PC-3 (cell line): Measurements from ENCODE around the gene CDC42BPB. TPM values are rescaled to one million over a fixed set of nuclear protein-coding genes. Genes with fewer than 3 reads are reported as not detected.
A peak's percentile ranks its signal among the peaks of the same experiment; 100 is the strongest.

ENCODE experiments used
- ATAC-seq: fragments of 200-7000 bp; cut with Tn5 transposase; 2 replicates; pipeline ENCODE4 v1.9.1; 2020; ENCODE audit warnings: mild to moderate bottlenecking, moderate library complexity
- BruUV-seq: library from RNA; stranded (reverse); fragments of 400-500 nt; replicated peaks from 2 replicates; lab custom pipeline; 2021; lab: Mats Ljungman, UMichigan
- CTCF ChIA-PET: fragments of 300-600 bp; sonication (Branson Sonifier 250); formaldehyde crosslinking; loops from one replicate; lab custom pipeline; 2022; ENCODE audit warnings: antibody characterized with exemption; lab: Charles Lee
- POLR2A ChIA-PET: fragments of 300-600 bp; sonication (Branson Sonifier 250); formaldehyde crosslinking; loops from one replicate; lab custom pipeline; 2022; ENCODE audit warnings: antibody characterized with exemption; ENCODE audit not compliant: unreplicated experiment; lab: Charles Lee
- DNase-seq: peaks from one replicate; pipeline ENCODE4 v3.0.0-alpha.2; 2015
- H2AFZ ChIP-seq: fragments of 300-600 bp; sonication (generic); 2 replicates; pipeline ENCODE4 v1.6.0; 2016; ENCODE audit warnings: antibody characterized with exemption, low read length
- H3F3A ChIP-seq: fragments of 300-600 bp; sonication (generic); one replicate; pipeline ENCODE4 v1.6.0; 2017; ENCODE audit warnings: antibody characterized with exemption, low read length, control low read depth, mild to moderate bottlenecking; ENCODE audit not compliant: unreplicated experiment
- H3K27ac ChIP-seq: fragments of 300-600 bp; sonication (generic); 2 replicates; pipeline ENCODE4 v1.5.1; 2016; ENCODE audit warnings: mild to moderate bottlenecking, low read length
- H3K27me3 ChIP-seq: fragments of 300-600 bp; sonication (generic); 2 replicates; pipeline ENCODE4 v1.6.1; 2016; ENCODE audit warnings: low read length, mixed read lengths
- H3K36me3 ChIP-seq: fragments of 300-600 bp; sonication (generic); 2 replicates; pipeline ENCODE4 v1.6.1; 2016; ENCODE audit warnings: low read depth, mixed run types, low read length, mixed read lengths
- H3K4me1 ChIP-seq: fragments of 300-600 bp; sonication (generic); 2 replicates; pipeline ENCODE4 v1.5.1; 2016; ENCODE audit warnings: low read length; ENCODE audit not compliant: insufficient read depth
- H3K4me2 ChIP-seq: fragments of 300-600 bp; sonication (generic); 2 replicates; pipeline ENCODE4 v1.6.0; 2016; ENCODE audit warnings: low read length
- H3K4me3 ChIP-seq: fragments of 300-600 bp; sonication (generic); 2 replicates; pipeline ENCODE4 v1.5.1; 2016; ENCODE audit warnings: mild to moderate bottlenecking, low read length, mixed read lengths
- H3K79me2 ChIP-seq: fragments of 300-600 bp; sonication (generic); 2 replicates; pipeline ENCODE4 v1.6.1; 2017; ENCODE audit warnings: low read length, mixed read lengths
- H3K9ac ChIP-seq: fragments of 300-600 bp; sonication (generic); 2 replicates; pipeline ENCODE4 v1.6.0; 2016; ENCODE audit warnings: mild to moderate bottlenecking, low read length
- H3K9me2 ChIP-seq: fragments of 300-600 bp; sonication (generic); replicated peaks from 2 replicates; pipeline ENCODE4 v1.6.1; 2016; ENCODE audit warnings: mixed run types, low read length, mixed read lengths
- H3K9me3 ChIP-seq: fragments of 300-600 bp; sonication (generic); 2 replicates; pipeline ENCODE4 v1.6.1; 2016; ENCODE audit warnings: low read length, mixed read lengths
- H4K20me1 ChIP-seq: fragments of 300-600 bp; sonication (generic); 2 replicates; pipeline ENCODE4 v1.6.1; 2016; ENCODE audit warnings: low read length, mixed read lengths
- EZH2 ChIP-seq: fragments of 300-600 bp; sonication (generic); IDR thresholded peaks from one replicate; pipeline ENCODE4 v1.6.1; 2017; ENCODE audit warnings: antibody characterized with exemption, mild to moderate bottlenecking, low read length; ENCODE audit not compliant: unreplicated experiment
- EZH2phosphoT487 ChIP-seq: fragments of 300-600 bp; sonication (generic); IDR thresholded peaks from 2 replicates; pipeline ENCODE4 v1.6.1; 2018; ENCODE audit warnings: mild to moderate bottlenecking, antibody characterized with exemption, low read length, borderline replicate concordance
- intact Hi-C: fragments of 100-400 bp; cut with micrococcal nuclease; formaldehyde crosslinking; loops from 2 replicates; pipeline ENCODE4 v1.9.0; 2023
- total RNA-seq: library from RNA; depleted of rRNA; stranded (reverse); fragments of >200 nt; gene quantifications from 2 replicates; pipeline ENCODE4 v1.2.3, GENCODE V29; 2014
- TF ChIP-seq, protein P1 (sequence below): fragments of 300-600 bp; sonication (generic); conservative IDR thresholded peaks from 2 replicates; pipeline ENCODE4 v1.5.1; 2017; ENCODE audit warnings: antibody characterized with exemption, low read depth, mild to moderate bottlenecking, low read length

The CDC42BPB gene
- total RNA-seq, 1 experiment from 2014 or later, result 73.0 TPM

DNA sequence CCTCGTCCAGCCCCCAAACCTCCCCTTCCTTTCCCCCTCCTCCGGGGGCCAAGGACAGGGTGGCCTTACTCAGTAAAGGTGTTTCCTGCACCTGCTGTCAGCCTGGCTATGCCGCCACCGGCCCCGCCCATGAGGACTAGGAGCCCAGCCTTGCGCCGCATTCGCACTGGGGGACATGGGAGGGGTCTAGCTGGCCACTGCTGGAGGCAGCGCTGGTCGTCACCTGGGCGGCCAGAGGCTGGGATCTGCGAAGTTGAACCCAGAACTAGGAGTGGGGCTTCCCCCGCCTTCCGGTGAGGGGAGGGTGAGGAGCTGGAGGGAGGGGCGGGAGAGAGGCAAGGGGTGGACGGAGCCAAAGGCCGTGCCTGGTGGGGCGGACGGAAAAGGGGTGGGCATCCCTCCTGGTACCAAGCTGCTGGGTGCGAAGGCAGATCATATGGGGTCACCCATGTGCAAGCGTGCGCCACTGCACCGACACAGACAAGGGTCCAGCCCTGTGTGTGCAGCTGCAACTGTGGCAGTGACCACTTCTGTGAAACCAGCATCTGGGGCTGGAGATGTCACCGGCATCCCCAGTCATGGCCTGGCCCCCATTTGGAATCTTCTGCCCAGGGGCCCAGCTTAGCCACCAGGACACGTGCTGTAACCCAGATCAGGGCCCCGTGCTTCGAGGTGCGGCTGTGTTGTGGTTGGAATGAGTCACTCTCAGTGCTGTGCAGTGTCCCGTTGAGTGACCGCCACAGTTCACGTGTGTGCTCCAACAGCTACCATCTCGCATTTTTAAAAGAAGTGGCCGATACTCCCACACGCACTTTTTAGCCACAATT lies 126.4 kb downstream of the CDC42BPB start:
- Histone ChIP-seq H3K9me3 (no peaks in the 10 kb centered on the region), H2AFZ (no peak overlapping the region), H3K4me3 (no peak overlapping the region), H3F3A (no peaks in the 10 kb centered on the region), H3K9me2 (no peaks in the 10 kb centered on the region), H3K27me3 (peaks cover 5% of the 10 kb centered on the region), H3K9ac (no peak overlapping the region), H3K4me1 (peaks cover 8% of the 10 kb centered on the region; the same call in 1 of the 2 replicates), H3K4me2 (peak overlapping the region; percentile 64), H3K27ac (no peak overlapping the region), H4K20me1 (no peaks in the 10 kb centered on the region), H3K79me2 (no peaks in the 10 kb centered on the region), H3K36me3 (no peaks in the 10 kb centered on the region; the same call in 1 of the 2 replicates)
- ChIA-PET POLR2A (no interaction called here), CTCF (no interaction called here)
- no peak for TF ChIP-seq EZH2phosphoT487
- TF ChIP-seq, protein P1, sequence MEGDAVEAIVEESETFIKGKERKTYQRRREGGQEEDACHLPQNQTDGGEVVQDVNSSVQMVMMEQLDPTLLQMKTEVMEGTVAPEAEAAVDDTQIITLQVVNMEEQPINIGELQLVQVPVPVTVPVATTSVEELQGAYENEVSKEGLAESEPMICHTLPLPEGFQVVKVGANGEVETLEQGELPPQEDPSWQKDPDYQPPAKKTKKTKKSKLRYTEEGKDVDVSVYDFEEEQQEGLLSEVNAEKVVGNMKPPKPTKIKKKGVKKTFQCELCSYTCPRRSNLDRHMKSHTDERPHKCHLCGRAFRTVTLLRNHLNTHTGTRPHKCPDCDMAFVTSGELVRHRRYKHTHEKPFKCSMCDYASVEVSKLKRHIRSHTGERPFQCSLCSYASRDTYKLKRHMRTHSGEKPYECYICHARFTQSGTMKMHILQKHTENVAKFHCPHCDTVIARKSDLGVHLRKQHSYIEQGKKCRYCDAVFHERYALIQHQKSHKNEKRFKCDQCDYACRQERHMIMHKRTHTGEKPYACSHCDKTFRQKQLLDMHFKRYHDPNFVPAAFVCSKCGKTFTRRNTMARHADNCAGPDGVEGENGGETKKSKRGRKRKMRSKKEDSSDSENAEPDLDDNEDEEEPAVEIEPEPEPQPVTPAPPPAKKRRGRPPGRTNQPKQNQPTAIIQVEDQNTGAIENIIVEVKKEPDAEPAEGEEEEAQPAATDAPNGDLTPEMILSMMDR, result no peak
- no peak for TF ChIP-seq EZH2
- peak; percentile 62 for DNase-seq
- peak; percentile 84 for ATAC-seq
- intact Hi-C loops, result no loop called here
- no TSS peak for BruUV-seq

DNA sequence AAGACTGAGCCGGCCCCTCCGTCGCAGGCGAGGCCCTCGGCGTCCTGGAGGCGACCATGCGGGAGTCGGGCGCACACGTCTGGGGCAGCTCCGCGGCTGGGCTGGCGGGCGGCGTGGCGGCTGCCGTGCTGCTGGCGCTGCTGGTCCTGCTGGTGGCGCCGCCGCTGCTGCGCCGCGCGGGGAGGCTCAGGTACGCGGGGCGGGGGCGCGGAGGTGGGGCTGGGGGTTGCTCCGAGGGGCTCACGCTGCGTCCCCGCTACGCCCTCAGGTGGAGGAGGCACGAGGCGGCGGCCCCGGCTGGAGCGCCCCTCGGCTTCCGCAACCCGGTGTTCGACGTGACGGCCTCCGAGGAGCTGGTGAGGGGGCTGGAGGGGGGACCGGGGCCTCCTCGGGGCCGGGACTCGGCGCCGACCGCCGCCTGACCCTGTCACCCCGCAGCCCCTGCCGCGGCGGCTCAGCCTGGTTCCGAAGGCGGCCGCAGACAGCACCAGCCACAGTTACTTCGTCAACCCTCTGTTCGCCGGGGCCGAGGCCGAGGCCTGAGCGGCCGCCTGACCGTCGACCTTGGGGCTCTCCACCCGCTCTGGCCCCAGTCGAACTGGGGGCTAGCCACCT lies 127.1 kb downstream of the CDC42BPB start:
- peak overlapping the region; percentile 64 for H3K4me2 ChIP-seq

More for the DNA sequence above, 127.1 kb downstream of the CDC42BPB start:
- intact Hi-C loops, result no loop called here
- DNase-seq (no peak), ATAC-seq (peak; percentile 33)
- no peak overlapping the region for H3K27ac ChIP-seq
- H2AFZ ChIP-seq, result peak overlapping the region; percentile 22; the same call in 1 of the 2 replicates
- no peak overlapping the region for H3K9ac ChIP-seq
- peaks cover 5% of the 10 kb centered on the region for H3K27me3 ChIP-seq
- TF ChIP-seq, protein P1, result no peak
- TF ChIP-seq EZH2phosphoT487, result no peak
- no peak for TF ChIP-seq EZH2
- peaks cover 8% of the 10 kb centered on the region; the same call in 1 of the 2 replicates for H3K4me1 ChIP-seq
- POLR2A ChIA-PET, result no interaction called here
- no TSS peak for BruUV-seq
- no peaks in the 10 kb centered on the region for H3K9me2 ChIP-seq
- H4K20me1 ChIP-seq, result no peaks in the 10 kb centered on the region
- H3K9me3 ChIP-seq, result no peaks in the 10 kb centered on the region
- no peaks in the 10 kb centered on the region; the same call in 1 of the 2 replicates for H3K36me3 ChIP-seq
- H3K79me2 ChIP-seq, result no peaks in the 10 kb centered on the region
- no peaks in the 10 kb centered on the region for H3F3A ChIP-seq
- CTCF ChIA-PET, result no interaction called here
- peak overlapping the region; percentile 48 for H3K4me3 ChIP-seq
